ENCODE data around the gene NDUFV1. TPM values are rescaled to one million over a fixed set of nuclear protein-coding genes. Genes with fewer than 3 reads are reported as not detected.

NDUFV1 gene
- total RNA-seq, 4 donors from 2014 or later: 75.6 to 207 (median 142) TPM

- no peaks in the 10 kb centered on the region for H3K27me3 ChIP-seq
- H3K9me3 ChIP-seq: no peaks in the 10 kb centered on the region
- H3K4me1 ChIP-seq: peaks cover 0 to 5% of the 10 kb centered on the region in 2 donors
- no peak overlapping the region for H3K4me3 ChIP-seq
- H3K36me3 ChIP-seq: no peaks in the 10 kb centered on the region
- intact Hi-C loops (cut with DNase I; ENCODE audit: low total_unique reads): no loop called here
- peak in 1 of 2 donors; percentile 18 for DNase-seq
- H3K27ac ChIP-seq: no peak overlapping the region
- TF ChIP-seq CTCF (IDR thresholded peaks at IDR 0.05) (no peak), POLR2A (IDR thresholded peaks at IDR 0.05) (no peak)
These were observed 25.6 kb downstream of the NDUFV1 start for GRCh38 chr11:67632175-67632981.

GRCh38 chr11:67632982-67633755, 26.4 kb downstream of the NDUFV1 start:
- no peak overlapping the region for H3K27ac ChIP-seq
- no peak overlapping the region for H3K4me3 ChIP-seq
- peak in 1 of 2 donors; percentile 13 for DNase-seq
- no peaks in the 10 kb centered on the region for H3K9me3 ChIP-seq
- TF ChIP-seq CTCF (IDR thresholded peaks at IDR 0.05): no peak
- no peak for TF ChIP-seq POLR2A (IDR thresholded peaks at IDR 0.05)
- H3K36me3 ChIP-seq: no peaks in the 10 kb centered on the region
- H3K27me3 ChIP-seq: no peaks in the 10 kb centered on the region
- intact Hi-C loops (cut with DNase I; ENCODE audit: low total_unique reads): no loop called here
- H3K4me1 ChIP-seq: peaks cover 0 to 5% of the 10 kb centered on the region in 2 donors

GRCh38 chr11:67633758-67634365, 27.1 kb downstream of the NDUFV1 start:
- no peak for DNase-seq
- Histone ChIP-seq H3K27ac (no peak overlapping the region), H3K4me3 (no peak overlapping the region), H3K9me3 (no peaks in the 10 kb centered on the region), H3K27me3 (no peaks in the 10 kb centered on the region), H3K4me1 (peaks cover 0 to 5% of the 10 kb centered on the region in 2 donors), H3K36me3 (no peaks in the 10 kb centered on the region)
- no peak for TF ChIP-seq POLR2A (IDR thresholded peaks at IDR 0.05)
- no peak for TF ChIP-seq CTCF (IDR thresholded peaks at IDR 0.05)
- intact Hi-C loops (cut with DNase I; ENCODE audit: low total_unique reads): no loop called here

GRCh38 chr11:67634366-67635230, 27.9 kb downstream of the NDUFV1 start:
- no peak for DNase-seq
- Histone ChIP-seq H3K27ac (no peak overlapping the region), H3K4me3 (no peak overlapping the region), H3K4me1 (peaks cover 0 to 5% of the 10 kb centered on the region in 2 donors), H3K36me3 (no peaks in the 10 kb centered on the region), H3K9me3 (no peaks in the 10 kb centered on the region), H3K27me3 (no peaks in the 10 kb centered on the region)
- no peak for TF ChIP-seq CTCF (IDR thresholded peaks at IDR 0.05)
- no peak for TF ChIP-seq POLR2A (IDR thresholded peaks at IDR 0.05)
- intact Hi-C loops (cut with DNase I; ENCODE audit: low total_unique reads): no loop called here
